ENCODE measurements around the gene PPP1R14C. TPM values are rescaled to one million over a fixed set of nuclear protein-coding genes. Genes with fewer than 3 reads are reported as not detected.

Gene PPP1R14C
- total and polyA plus RNA-seq, 2 donors (not counting 3 experiments of a cell fraction or from before 2014, with no cell fraction given) = not detected

DNA sequence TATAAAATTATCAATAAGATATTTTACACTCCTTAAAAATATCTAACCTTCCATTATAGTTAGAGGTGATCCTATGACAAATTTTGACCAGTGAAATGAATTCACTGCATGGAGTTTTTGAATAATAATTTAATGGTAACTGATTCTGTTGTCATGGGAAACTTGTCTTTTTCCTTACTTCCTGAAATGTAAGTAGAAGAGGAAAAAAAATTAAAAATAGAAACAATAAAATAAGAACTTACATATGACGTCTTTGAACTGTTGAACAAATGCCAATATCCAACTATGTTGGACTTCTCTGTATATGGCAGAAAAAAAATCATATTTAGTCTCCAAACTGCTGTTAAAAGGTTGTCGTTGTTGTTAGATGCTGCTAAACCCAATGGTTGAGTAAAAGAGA, 26.3 kb downstream of the PPP1R14C start:
- Histone ChIP-seq H4K20me1 (replicated peaks; ENCODE audit: control insufficient read depth, extremely low read depth, insufficient read depth, low read length) (no peaks in the 10 kb centered on the region), H2AFZ (ENCODE audit: low read depth, low read length) (no peak overlapping the region), H3K9me3 (replicated peaks; ENCODE audit: control insufficient read depth, insufficient read depth, low read length) (no peaks in the 10 kb centered on the region), H3K27ac (ENCODE audit: insufficient read depth, low read depth, low read length) (no peak overlapping the region), H3K9me1 (replicated peaks; ENCODE audit: control insufficient read depth, extremely low read depth, insufficient read depth, low read length) (no peaks in the 10 kb centered on the region), H3K79me2 (ENCODE audit: control insufficient read depth, insufficient read depth, low read length) (no peaks in the 10 kb centered on the region), H3K4me1 (ENCODE audit: control insufficient read depth, extremely low read depth, insufficient read depth, low read length) (no peaks in the 10 kb centered on the region), H3K9ac (replicated peaks; ENCODE audit: extremely low read depth, insufficient read depth, low read length) (no peak overlapping the region), H3K4me3 (replicated peaks in 1 of 3; ENCODE audit: insufficient read depth in 1 of 3, low read depth in 1 of 3, low read length in 3 of 3) (no peak overlapping the region), H3K36me3 (ENCODE audit: control insufficient read depth in 2 of 2, extremely low read depth in 1 of 2, insufficient read depth in 2 of 2, low read length in 2 of 2) (no peaks in the 10 kb centered on the region), H3K4me2 (ENCODE audit: insufficient read depth, low read length) (no peak overlapping the region), H3K27me3 (ENCODE audit: control insufficient read depth in 2 of 2, insufficient read depth in 2 of 2, low read length in 2 of 2) (no peaks in the 10 kb centered on the region)
- intact Hi-C loops (cut with micrococcal nuclease) = no loop called here
- FAIRE-seq (no peak), DNase-seq (ENCODE audit: low read depth, low spot score) (no peak)
- no TSS peak for BruUV-seq (replicated peaks)
- CTCF ChIA-PET = no interaction called here
- POLR2A ChIA-PET = no interaction called here
- TF ChIP-seq POLR2A (IDR thresholded peaks at IDR 0.05; ENCODE audit: low read depth, low read length) (no peak), FOS (IDR thresholded peaks at IDR 0.05; ENCODE audit: borderline replicate concordance, insufficient read depth, low read length) (no peak), JUN (IDR thresholded peaks at IDR 0.05; ENCODE audit: borderline replicate concordance, insufficient read depth, insufficient read length, low read depth) (no peak), EZH2 (IDR thresholded peaks at IDR 0.05; ENCODE audit: borderline replicate concordance, low read depth, low read length, severe bottlenecking) (no peak), GATA2 (IDR thresholded peaks at IDR 0.05; ENCODE audit: insufficient read depth, insufficient read length, low read depth, low read length) (no peak), MYC (IDR thresholded peaks at IDR 0.05; ENCODE audit: low read depth, low read length) (no peak), POLR2AphosphoS5 (IDR thresholded peaks at IDR 0.05; ENCODE audit: insufficient read depth, low read depth, low read length) (no peak)
- TF ChIP-seq, protein P1, sequence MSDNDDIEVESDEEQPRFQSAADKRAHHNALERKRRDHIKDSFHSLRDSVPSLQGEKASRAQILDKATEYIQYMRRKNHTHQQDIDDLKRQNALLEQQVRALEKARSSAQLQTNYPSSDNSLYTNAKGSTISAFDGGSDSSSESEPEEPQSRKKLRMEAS (IDR thresholded peaks at IDR 0.05; ENCODE audit: insufficient read depth, insufficient read length) = no peak
- TF ChIP-seq, protein P2, sequence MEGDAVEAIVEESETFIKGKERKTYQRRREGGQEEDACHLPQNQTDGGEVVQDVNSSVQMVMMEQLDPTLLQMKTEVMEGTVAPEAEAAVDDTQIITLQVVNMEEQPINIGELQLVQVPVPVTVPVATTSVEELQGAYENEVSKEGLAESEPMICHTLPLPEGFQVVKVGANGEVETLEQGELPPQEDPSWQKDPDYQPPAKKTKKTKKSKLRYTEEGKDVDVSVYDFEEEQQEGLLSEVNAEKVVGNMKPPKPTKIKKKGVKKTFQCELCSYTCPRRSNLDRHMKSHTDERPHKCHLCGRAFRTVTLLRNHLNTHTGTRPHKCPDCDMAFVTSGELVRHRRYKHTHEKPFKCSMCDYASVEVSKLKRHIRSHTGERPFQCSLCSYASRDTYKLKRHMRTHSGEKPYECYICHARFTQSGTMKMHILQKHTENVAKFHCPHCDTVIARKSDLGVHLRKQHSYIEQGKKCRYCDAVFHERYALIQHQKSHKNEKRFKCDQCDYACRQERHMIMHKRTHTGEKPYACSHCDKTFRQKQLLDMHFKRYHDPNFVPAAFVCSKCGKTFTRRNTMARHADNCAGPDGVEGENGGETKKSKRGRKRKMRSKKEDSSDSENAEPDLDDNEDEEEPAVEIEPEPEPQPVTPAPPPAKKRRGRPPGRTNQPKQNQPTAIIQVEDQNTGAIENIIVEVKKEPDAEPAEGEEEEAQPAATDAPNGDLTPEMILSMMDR (IDR thresholded peaks at IDR 0.05; ENCODE audit: extremely low read depth in 1 of 2, insufficient read depth in 1 of 2, low read depth in 1 of 2, low read length in 2 of 2) = no peak
- dilution Hi-C loops (cut with MboI; ENCODE audit: extremely low pct_ligation_motif_present, low sequenced_read_pairs) = no loop called here

All from endothelial cell of umbilical vein (primary cell).